ENCODE results near the gene PIGZ.

PIGZ gene

DNA sequence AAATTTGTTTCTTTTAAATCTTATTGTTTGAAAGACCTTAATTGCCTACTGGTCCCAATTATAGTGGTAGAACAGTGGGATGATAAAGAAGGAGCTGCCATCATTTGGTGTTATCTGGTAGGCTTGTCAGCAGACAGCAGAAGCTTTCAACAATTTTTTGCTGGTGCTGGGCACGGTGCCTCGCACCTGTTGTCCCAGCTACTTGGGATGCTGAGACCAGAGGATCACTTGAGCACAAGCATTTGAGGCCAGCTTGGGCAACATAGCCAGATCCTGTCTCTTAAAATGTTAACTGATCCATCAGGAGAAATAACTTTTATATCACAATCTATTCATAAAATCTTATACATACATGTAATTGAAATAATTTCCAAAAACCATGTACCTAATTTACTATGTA is 64.9 kb downstream of the PIGZ start:
- no peak for DNase-seq (ENCODE audit: low read depth)

DNA sequence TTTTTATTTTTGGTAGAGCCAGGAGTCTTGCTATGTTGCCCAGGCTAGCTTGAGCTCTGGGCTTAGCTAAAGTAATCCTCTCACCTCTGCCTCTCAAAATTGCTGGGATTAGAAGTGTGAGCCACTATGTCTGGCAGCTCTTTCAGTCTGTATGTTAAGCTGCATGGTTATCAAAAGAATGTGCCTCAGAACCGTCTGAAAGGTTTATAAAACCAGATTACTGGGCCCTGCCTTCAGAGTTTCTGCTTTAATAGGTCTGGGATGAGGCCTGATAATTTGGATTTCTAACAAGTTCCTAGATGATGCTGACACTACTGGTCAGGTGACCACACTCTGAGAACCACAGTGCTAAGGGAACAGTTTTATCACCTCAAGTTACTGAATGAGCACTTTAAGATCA is 66.3 kb downstream of the PIGZ start:
- DNase-seq (ENCODE audit: low read depth): no peak

DNA sequence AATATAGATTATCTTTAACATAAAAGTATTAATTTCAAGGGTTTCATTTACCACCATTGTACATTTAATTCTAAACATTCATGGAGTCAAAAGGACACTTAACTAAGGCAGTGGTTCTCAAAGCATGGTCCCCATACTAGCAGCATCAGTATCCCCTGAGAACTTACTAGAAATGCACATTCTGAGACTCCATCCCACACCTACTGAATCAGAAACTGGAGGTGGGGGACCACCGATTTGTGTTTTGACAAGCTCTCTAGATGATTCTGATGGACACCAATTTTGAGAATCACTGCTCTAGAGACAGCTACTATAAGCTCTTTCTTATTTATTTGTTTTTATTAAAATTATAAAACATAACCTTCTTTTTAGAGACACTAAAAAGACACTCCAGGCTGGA is 66.9 kb downstream of the PIGZ start:
- DNase-seq (ENCODE audit: low read depth): no peak

All from HS-27A (cell line).